HG02763 (cell line): ENCODE results near the gene FAM50A.

Experiments used
- ATAC-seq: cut with Tn5 transposase; IDR thresholded peaks from one replicate; pipeline ENCODE4 v1.9.1; 2021; ENCODE audit warnings: mild to moderate bottlenecking, moderate library complexity; ENCODE audit not compliant: unreplicated experiment

Gene FAM50A

GRCh38 chrX:154437971-154438893 is 5.7 kb upstream of the FAM50A start:
- no peak for ATAC-seq

- ATAC-seq = no peak
These were observed 4.1 kb upstream of the FAM50A start for GRCh38 chrX:154439841-154440240.

- ATAC-seq = no peak
These were observed 3.2 kb upstream of the FAM50A start for GRCh38 chrX:154440623-154441357.

GRCh38 chrX:154441564-154441963 is 2.4 kb upstream of the FAM50A start:
- no peak for ATAC-seq

GRCh38 chrX:154441984-154442707 is 1.8 kb upstream of the FAM50A start:
- ATAC-seq = no peak

- no peak for ATAC-seq
These were observed 446 bp upstream of the FAM50A start for GRCh38 chrX:154443479-154443910.

- no peak for ATAC-seq
These were observed 860 bp downstream of the FAM50A start for GRCh38 chrX:154444755-154445246.

GRCh38 chrX:154445776-154446175 is 1.8 kb downstream of the FAM50A start:
- ATAC-seq = no peak

GRCh38 chrX:154446430-154446829 is 2.5 kb downstream of the FAM50A start:
- no peak for ATAC-seq

- ATAC-seq = no peak
These were observed 4.5 kb downstream of the FAM50A start for GRCh38 chrX:154448484-154448883.

GRCh38 chrX:154449618-154450017 is 5.7 kb downstream of the FAM50A start:
- no peak for ATAC-seq

GRCh38 chrX:154450312-154450711 is 6.4 kb downstream of the FAM50A start:
- ATAC-seq = no peak

GRCh38 chrX:154452823-154453222 is 8.9 kb downstream of the FAM50A start:
- ATAC-seq = no peak

- ATAC-seq = peak; percentile 43
These were observed 13.7 kb downstream of the FAM50A start for GRCh38 chrX:154457491-154458115.

- peak; percentile 52 for ATAC-seq
These were observed 14.4 kb downstream of the FAM50A start, which contains the start of gene PLXNA3 for GRCh38 chrX:154458116-154458953. PLXNA3 (plus strand) TSS chrX:154458281; CDS start chrX:154460184, 1,903 bp downstream.

GRCh38 chrX:154458954-154459778 is 15.2 kb downstream of the FAM50A start:
- ATAC-seq = no peak

GRCh38 chrX:154459832-154460231 is 15.9 kb downstream of the FAM50A start:
- no peak for ATAC-seq

- no peak for ATAC-seq
These were observed 16.4 kb downstream of the FAM50A start for GRCh38 chrX:154460326-154460725.

GRCh38 chrX:154462396-154462795 is 18.5 kb downstream of the FAM50A start:
- no peak for ATAC-seq
